GM12873 (cell line): ENCODE data around the gene RPL27.

ENCODE experiments used
- TF ChIP-seq, protein P1 (sequence below): IDR thresholded peaks from 2 replicates; pipeline ENCODE4 v1.5.1; 2012; ENCODE audit warnings: low read depth, mild to moderate bottlenecking, moderate library complexity, low read length, control low read depth; ENCODE audit not compliant: insufficient read depth; ENCODE audit errors: missing control alignments

RPL27 gene

DNA sequence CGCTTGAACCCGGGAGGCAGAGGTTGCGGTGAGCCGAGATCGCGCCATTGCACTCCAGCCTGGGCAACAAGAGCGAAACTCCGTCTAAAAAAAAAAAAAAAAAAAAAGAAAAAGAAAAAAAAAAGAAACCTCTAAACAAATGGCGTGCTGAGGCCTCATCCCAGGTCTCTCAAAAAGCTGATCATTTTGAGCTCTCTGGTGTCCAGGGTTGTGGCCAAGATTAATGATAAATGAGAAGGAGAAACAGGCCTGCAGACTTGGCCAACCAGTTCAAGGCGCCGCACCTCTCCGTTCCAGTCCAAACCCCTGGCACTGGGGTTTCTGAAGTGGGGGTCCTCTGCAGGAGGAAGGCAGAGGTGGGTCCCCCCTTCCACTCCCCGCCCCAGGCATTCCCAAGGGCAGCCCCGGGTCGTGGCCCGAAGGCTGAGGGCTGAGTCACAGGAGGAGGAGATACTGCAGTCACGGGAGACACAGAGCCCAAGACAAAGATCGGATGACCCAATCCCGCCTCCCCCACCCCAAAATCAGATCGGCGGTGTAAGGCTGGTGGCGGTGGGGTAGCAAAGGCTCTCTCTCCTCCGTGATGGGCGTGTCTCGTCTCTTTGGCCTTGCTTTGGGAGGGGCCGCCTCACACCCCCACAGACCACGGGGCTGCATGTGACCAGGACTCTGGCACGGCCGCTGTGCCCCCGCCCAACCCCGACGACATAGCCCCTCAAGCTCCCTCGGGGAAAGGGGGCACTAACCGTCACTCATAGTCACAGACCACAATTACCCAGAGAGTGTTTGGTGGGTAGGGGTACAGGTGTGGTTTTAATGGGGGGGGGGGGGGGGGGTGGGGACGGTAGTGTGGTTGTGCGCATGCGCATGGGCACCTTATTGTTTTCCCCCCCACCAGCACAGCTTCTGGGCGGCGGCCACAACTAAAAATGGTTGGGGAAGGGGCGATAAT, 22.8 kb downstream of the RPL27 start:
- TF ChIP-seq, protein P1, sequence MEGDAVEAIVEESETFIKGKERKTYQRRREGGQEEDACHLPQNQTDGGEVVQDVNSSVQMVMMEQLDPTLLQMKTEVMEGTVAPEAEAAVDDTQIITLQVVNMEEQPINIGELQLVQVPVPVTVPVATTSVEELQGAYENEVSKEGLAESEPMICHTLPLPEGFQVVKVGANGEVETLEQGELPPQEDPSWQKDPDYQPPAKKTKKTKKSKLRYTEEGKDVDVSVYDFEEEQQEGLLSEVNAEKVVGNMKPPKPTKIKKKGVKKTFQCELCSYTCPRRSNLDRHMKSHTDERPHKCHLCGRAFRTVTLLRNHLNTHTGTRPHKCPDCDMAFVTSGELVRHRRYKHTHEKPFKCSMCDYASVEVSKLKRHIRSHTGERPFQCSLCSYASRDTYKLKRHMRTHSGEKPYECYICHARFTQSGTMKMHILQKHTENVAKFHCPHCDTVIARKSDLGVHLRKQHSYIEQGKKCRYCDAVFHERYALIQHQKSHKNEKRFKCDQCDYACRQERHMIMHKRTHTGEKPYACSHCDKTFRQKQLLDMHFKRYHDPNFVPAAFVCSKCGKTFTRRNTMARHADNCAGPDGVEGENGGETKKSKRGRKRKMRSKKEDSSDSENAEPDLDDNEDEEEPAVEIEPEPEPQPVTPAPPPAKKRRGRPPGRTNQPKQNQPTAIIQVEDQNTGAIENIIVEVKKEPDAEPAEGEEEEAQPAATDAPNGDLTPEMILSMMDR: no peak

DNA sequence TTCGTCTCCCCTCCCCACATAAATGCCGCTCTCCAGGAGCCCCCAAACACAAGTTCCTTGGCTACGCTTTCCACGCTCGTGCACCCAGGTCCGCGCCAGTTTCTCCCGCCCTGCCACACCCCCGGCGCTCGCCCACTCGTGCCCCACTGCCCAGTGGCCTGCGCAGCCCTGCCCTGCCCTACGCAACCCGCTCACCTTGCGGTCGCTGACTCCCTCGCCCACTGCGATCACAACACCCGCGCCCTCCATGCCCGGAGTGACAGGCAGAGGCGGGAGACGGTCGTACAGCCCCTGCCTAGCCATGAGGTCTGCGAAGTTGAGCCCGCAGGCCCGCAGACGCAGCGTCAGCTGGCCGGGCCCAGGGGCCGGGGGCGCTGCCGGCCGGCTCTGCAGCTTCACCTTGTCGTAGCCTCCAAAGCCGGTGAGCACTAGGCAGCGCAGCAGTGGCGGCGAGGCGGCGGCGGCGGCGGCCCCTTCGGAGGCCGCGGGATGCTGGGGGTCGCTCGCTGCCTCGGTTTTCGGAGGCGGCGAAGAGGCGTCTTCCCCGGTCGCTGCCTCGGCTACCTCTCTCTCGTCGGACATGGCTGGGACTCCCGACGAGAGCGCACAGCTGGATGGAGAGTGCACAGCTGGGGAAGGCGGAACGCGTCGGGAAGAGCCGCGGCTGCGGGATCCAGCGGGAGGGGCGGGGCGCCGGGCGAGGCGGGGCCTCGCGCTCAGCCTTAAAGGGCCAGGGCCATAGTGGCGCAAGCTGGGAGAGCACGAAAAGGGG, 23.7 kb downstream of the RPL27 start, which contains the start of gene VAT1:
Gene VAT1 (minus strand): TSS at position 645 of the 772 bp plus-strand sequence. CDS start 63 bp downstream, at position 582.
- TF ChIP-seq, protein P1: no peak

DNA sequence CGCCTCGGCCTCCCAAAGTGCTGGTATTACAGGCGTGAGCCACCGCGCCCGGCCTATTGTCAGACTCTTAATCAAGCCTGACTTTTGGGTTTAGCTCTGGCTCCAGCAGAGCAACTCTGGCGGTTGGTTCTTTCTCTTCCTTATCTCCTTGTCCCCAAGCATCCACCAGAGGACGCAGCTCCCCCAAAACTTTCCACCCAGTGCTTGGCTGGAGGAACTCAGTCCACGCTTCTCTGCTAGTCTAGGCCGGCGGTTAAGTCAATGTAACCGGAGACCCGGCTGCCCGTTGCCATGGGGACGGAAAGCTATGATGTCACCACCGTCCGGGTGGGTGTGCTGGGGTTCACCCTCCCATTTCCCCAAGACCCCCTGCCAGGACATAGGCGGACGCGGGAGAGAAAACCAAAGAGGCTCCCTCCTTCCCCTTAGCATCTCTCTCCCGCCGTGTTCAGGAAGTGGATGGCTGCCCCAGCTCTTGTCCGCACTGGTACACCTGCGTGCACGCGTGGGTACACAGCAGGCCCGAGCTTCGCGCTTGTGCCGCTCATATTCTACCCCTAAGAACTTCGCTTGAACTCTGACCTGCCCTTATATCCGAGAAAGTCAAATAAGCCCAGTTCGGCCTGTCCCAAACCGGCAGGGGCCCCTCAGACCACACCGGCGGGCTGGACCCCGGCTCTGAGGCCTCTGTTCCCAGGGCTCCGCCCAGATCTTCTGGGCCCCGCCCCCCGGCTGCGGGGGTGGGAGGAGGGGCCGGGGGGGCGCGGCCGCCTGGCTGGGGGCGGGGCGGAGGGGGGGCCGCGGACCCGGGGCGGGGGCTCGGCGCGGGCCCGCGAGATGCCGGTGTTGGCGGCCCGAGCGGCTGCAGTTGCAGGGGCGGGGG, 26.4 kb downstream of the RPL27 start, which contains the start of gene RND2:
Gene RND2 (plus strand): TSS at position 825 of the 883 bp plus-strand sequence. CDS start 117 bp downstream, outside the sequence.
- TF ChIP-seq, protein P1: peak; percentile 83

DNA sequence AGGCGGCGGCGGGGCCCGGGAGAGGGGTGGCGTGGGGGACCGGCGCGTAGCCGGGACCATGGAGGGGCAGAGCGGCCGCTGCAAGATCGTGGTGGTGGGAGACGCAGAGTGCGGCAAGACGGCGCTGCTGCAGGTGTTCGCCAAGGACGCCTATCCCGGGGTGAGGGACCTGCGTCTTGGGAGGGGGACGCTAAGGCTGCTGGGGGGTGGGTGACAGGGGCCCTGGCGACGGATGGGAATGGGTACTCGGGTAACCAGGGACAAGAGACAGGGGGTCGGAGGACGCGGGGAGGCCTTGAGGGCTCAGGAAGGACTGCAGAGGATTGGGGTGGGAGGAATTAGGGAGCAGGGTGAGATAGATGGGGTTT, 27.1 kb downstream of the RPL27 start:
- TF ChIP-seq, protein P1: no peak

DNA sequence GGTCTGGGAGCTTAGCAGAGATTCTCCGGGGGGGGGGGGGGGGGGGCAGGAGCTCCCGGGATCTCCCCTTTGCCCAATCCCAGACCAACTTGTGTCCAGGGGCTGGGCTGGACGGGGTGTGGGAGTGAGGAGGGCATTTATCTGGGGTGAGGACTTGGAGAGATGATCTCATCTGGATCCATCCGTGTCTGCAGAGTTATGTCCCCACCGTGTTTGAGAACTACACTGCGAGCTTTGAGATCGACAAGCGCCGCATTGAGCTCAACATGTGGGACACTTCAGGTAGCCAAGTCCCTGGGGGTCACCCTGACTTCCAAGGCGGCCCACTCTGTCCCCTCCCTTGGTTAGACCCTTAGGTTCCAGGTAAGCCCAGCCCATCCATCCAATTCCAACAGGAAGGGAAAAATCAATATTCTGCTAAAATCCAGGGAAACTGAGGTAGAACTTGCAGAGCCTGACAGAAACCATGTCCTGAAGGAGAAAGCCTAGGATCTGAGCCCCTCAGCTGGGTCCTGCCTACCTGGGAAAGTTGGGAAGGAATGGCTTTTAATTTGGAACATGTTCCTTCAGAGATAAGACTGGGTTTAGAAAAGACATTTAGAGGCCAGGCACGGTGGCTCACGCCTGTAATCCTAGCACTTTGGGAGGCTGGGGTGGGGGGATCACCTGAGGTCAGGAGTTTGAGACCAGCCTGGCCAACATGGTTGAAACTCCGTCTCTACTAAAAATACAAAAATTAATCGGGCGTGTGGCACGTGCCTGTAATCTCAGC, 27.7 kb downstream of the RPL27 start:
- TF ChIP-seq, protein P1: no peak

DNA sequence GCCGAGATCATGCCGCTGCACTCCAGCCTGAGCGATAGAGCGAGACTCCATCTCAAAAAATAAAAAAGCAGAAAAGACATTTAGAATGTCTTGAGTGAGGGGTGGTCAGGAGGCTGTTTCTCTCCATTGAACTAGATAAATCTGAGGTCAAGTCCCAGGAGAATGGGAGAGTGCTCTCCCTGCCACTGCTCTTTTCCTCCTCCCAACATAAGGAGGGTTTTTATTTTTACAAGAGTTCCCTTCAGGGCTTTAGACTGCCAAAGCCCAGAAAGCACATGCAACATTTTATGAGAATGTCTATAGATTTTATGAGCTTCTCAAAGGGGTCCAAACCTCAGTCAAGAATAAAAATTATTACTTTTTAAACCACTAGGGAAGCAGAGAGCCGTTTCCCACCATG, 28.4 kb downstream of the RPL27 start:
- TF ChIP-seq, protein P1: no peak
